Bronchial epithelial cell (primary cell): ENCODE results near the gene DMRTC2. TPM values are rescaled to one million over a fixed set of nuclear protein-coding genes. Genes with fewer than 3 reads are reported as not detected.

Experiments
- DNase-seq: peaks from one replicate; pipeline ENCODE4 v3.0.0-alpha.2; 2010; ENCODE audit warnings: low read depth
- FAIRE-seq: peaks from 2 replicates; lab custom pipeline; 2011; peaks lifted over from hg19 to GRCh38; lab: Jason Lieb, UNC
- H3K27me3 ChIP-seq: 2 replicates; pipeline ENCODE4 v1.5.1; 2011; ENCODE audit warnings: low read length; ENCODE audit not compliant: control insufficient read depth, insufficient read depth
- H3K36me3 ChIP-seq: 2 replicates; pipeline ENCODE4 v1.5.1; 2011; ENCODE audit warnings: low read length; ENCODE audit not compliant: control insufficient read depth, insufficient read depth
- H3K4me3 ChIP-seq: 2 replicates; pipeline ENCODE4 v1.5.1; 2011; ENCODE audit warnings: mild to moderate bottlenecking, low read depth, low read length, control low read depth
- CTCF ChIP-seq: IDR thresholded peaks from 2 replicates; pipeline ENCODE4 v1.5.1; 2011; ENCODE audit warnings: mild to moderate bottlenecking, moderate library complexity, low read length, control low read depth, inconsistent platforms; ENCODE audit not compliant: insufficient read depth, severe bottlenecking
- total RNA-seq: library from RNA; depleted of rRNA; stranded (reverse); fragments of >200 nt; gene quantifications from 2 replicates; pipeline ENCODE4 v1.2.1, GENCODE V29; 2014

Gene DMRTC2
- total RNA-seq = not detected in 2 replicates

- FAIRE-seq (no peak), DNase-seq (no peak)
- TF ChIP-seq CTCF = no peak
- Histone ChIP-seq H3K27me3 (peaks cover 3% of the 10 kb centered on the region), H3K4me3 (no peak within 1 kb of the TSS), H3K36me3 (no peaks in the 10 kb centered on the region)
Observed at GRCh38 chr19:41845001-41845050, at the start of gene DMRTC2. Gene DMRTC2, plus strand, starts transcription at chr19:41845042. Its CDS starts 2,387 bp downstream, at chr19:41847429.

- no peak for FAIRE-seq
- Histone ChIP-seq H3K27me3 (no peaks in the 10 kb centered on the region), H3K4me3 (no peak within 1 kb of the TSS), H3K36me3 (no peaks in the 10 kb centered on the region)
- no peak for TF ChIP-seq CTCF
- DNase-seq = no peak
Observed at GRCh38 chr19:41796362-41796761, 48.5 kb upstream of the DMRTC2 start, which contains the start of gene CEACAM3. Gene CEACAM3, plus strand, starts transcription at chr19:41796587. Its CDS starts 91 bp downstream, at chr19:41796678.

- no peak for TF ChIP-seq CTCF
- no peak for FAIRE-seq
Observed at GRCh38 chr19:41796901-41797300, 47.9 kb upstream of the DMRTC2 start.

GRCh38 chr19:41799444-41800000 lies 45.3 kb upstream of the DMRTC2 start:
- no peak for TF ChIP-seq CTCF
- FAIRE-seq (peak; percentile 98), DNase-seq (peak; percentile 83)
- no peak overlapping the region for H3K4me3 ChIP-seq
- no peaks in the 10 kb centered on the region for H3K36me3 ChIP-seq
- H3K27me3 ChIP-seq = no peaks in the 10 kb centered on the region

More at GRCh38 chr19:41796901-41797300, 47.9 kb upstream of the DMRTC2 start:
- Histone ChIP-seq H3K4me3 (no peak overlapping the region), H3K36me3 (no peaks in the 10 kb centered on the region), H3K27me3 (no peaks in the 10 kb centered on the region)
- no peak for DNase-seq

GRCh38 chr19:41801031-41801430 lies 43.8 kb upstream of the DMRTC2 start:
- FAIRE-seq = no peak
- no peaks in the 10 kb centered on the region for H3K27me3 ChIP-seq
- DNase-seq = no peak
- H3K36me3 ChIP-seq = no peaks in the 10 kb centered on the region
- TF ChIP-seq CTCF = no peak
- H3K4me3 ChIP-seq = no peak overlapping the region

GRCh38 chr19:41801792-41802211 lies 43.0 kb upstream of the DMRTC2 start:
- H3K36me3 ChIP-seq = no peaks in the 10 kb centered on the region
- H3K27me3 ChIP-seq = no peaks in the 10 kb centered on the region
- no peak for DNase-seq
- FAIRE-seq = no peak
- no peak for TF ChIP-seq CTCF
- no peak overlapping the region for H3K4me3 ChIP-seq
